Endothelial cell of umbilical vein (primary cell): ENCODE data around the gene LRP6. TPM values are rescaled to one million over a fixed set of nuclear protein-coding genes. Genes with fewer than 3 reads are reported as not detected.

Source experiments
- BruUV-seq: library from RNA; stranded (reverse); fragments of 400-500 nt; replicated peaks from 2 replicates; lab custom pipeline; 2021; lab: Mats Ljungman, UMichigan
- CTCF ChIA-PET: fragments of 300-600, 350-600 bp; sonication (Branson Sonifier 250); formaldehyde crosslinking; loops from one replicate; lab custom pipeline; 2021; ENCODE audit warnings: antibody characterized with exemption, inconsistent platforms; lab: Charles Lee
- POLR2A ChIA-PET: fragments of 300-600, 350-600 bp; sonication (Branson Sonifier 250); formaldehyde crosslinking; loops from one replicate; lab custom pipeline; 2021; ENCODE audit warnings: antibody characterized with exemption, inconsistent platforms; lab: Charles Lee
- DNase-seq: peaks from one replicate; pipeline ENCODE4 v3.0.0-alpha.2; 2011; ENCODE audit warnings: low read depth, low spot score
- FAIRE-seq: peaks from 2 replicates; lab custom pipeline; 2011; peaks lifted over from hg19 to GRCh38; lab: Jason Lieb, UNC
- H2AFZ ChIP-seq: 2 replicates; pipeline ENCODE4 v1.6.0; 2012; ENCODE audit warnings: low read depth, low read length, control low read depth, inconsistent platforms
- H3K27ac ChIP-seq: 2 replicates; pipeline ENCODE4 v1.5.1; 2011; ENCODE audit warnings: low read depth, mild to moderate bottlenecking, control low read depth, low read length, moderate library complexity; ENCODE audit not compliant: insufficient read depth
- H3K27me3 ChIP-seq, 2 experiments: 2 replicates each; pipeline versions ENCODE4 v1.6.0 to v1.6.1; 2011; ENCODE audit warnings: low read length in 2 of 2, mixed read lengths in 1 of 2; ENCODE audit not compliant: control insufficient read depth in 2 of 2, insufficient read depth in 2 of 2
- H3K36me3 ChIP-seq, 2 experiments: 2 replicates in 1 of 2; 3 replicates in 1 of 2; pipeline ENCODE4 v1.5.1; 2011; ENCODE audit warnings: low read length in 2 of 2, mild to moderate bottlenecking in 1 of 2, moderate library complexity in 1 of 2; ENCODE audit not compliant: control insufficient read depth in 2 of 2, insufficient read depth in 2 of 2; ENCODE audit errors: extremely low read depth in 1 of 2
- H3K4me1 ChIP-seq: 3 replicates; pipeline ENCODE4 v1.5.1; 2011; ENCODE audit warnings: mild to moderate bottlenecking, low read length; ENCODE audit not compliant: control insufficient read depth, insufficient read depth; ENCODE audit errors: extremely low read depth
- H3K4me2 ChIP-seq: 2 replicates; pipeline ENCODE4 v1.6.1; 2011; ENCODE audit warnings: low read length, control low read depth, mixed read lengths; ENCODE audit not compliant: insufficient read depth
- H3K4me3 ChIP-seq, 3 experiments: fragments of 200-600 bp in 1 of 3; sonication (generic), shearing (Covaris generic) in 1 of 3; replicated peaks in 1 of 3; 2 replicates each; pipeline ENCODE4 v1.5.1; 2011 to 2016; ENCODE audit warnings: control low read depth in 3 of 3, low read length in 3 of 3, mild to moderate bottlenecking in 2 of 3, inconsistent platforms in 1 of 3, low read depth in 1 of 3, moderate library complexity in 1 of 3; ENCODE audit not compliant: insufficient read depth in 1 of 3
- H3K79me2 ChIP-seq: 2 replicates; pipeline ENCODE4 v1.6.0; 2012; ENCODE audit warnings: low read length, inconsistent platforms; ENCODE audit not compliant: control insufficient read depth, insufficient read depth
- H3K9ac ChIP-seq: replicated peaks from 2 replicates; pipeline ENCODE3; 2011; ENCODE audit warnings: low read length, control low read depth; ENCODE audit not compliant: insufficient read depth; ENCODE audit errors: extremely low read depth
- H3K9me1 ChIP-seq: replicated peaks from 3 replicates; pipeline ENCODE4 v1.6.0; 2011; ENCODE audit warnings: mild to moderate bottlenecking, low read length; ENCODE audit not compliant: control insufficient read depth, insufficient read depth; ENCODE audit errors: extremely low read depth
- H3K9me3 ChIP-seq: replicated peaks from 2 replicates; pipeline ENCODE4 v1.5.1; 2012; ENCODE audit warnings: low read length, inconsistent platforms; ENCODE audit not compliant: control insufficient read depth, insufficient read depth
- H4K20me1 ChIP-seq: replicated peaks from 2 replicates; pipeline ENCODE3; 2011; ENCODE audit warnings: mild to moderate bottlenecking, low read length; ENCODE audit not compliant: control insufficient read depth, insufficient read depth; ENCODE audit errors: extremely low read depth
- EZH2 ChIP-seq: IDR thresholded peaks from 2 replicates; pipeline ENCODE4 v1.6.1; 2012; ENCODE audit warnings: borderline replicate concordance, low read depth, mild to moderate bottlenecking, moderate library complexity, low read length, inconsistent platforms; ENCODE audit not compliant: severe bottlenecking
- FOS ChIP-seq: IDR thresholded peaks from 2 replicates; pipeline ENCODE4 v1.6.1; 2011; ENCODE audit warnings: mild to moderate bottlenecking, low read length, moderate library complexity, borderline replicate concordance; ENCODE audit not compliant: insufficient read depth
- GATA2 ChIP-seq: IDR thresholded peaks from 2 replicates; pipeline ENCODE4 v1.7.0; 2011; ENCODE audit warnings: low read depth, mild to moderate bottlenecking, moderate library complexity, mixed read lengths, low read length; ENCODE audit not compliant: insufficient read length, insufficient read depth
- JUN ChIP-seq: IDR thresholded peaks from 2 replicates; pipeline ENCODE4 v1.6.1; 2011; ENCODE audit warnings: borderline replicate concordance, low read depth; ENCODE audit not compliant: insufficient read length, insufficient read depth
- MYC ChIP-seq: IDR thresholded peaks from one replicate; pipeline ENCODE4 v1.6.1; 2011; ENCODE audit warnings: mild to moderate bottlenecking, low read depth, low read length
- POLR2A ChIP-seq: IDR thresholded peaks from 2 replicates; pipeline ENCODE4 v1.6.1; 2012; ENCODE audit warnings: low read depth, mild to moderate bottlenecking, control low read depth, low read length
- POLR2AphosphoS5 ChIP-seq: IDR thresholded peaks from 2 replicates; pipeline ENCODE4 v1.6.1; 2012; ENCODE audit warnings: low read depth, mild to moderate bottlenecking, control low read depth, low read length, moderate library complexity; ENCODE audit not compliant: insufficient read depth
- dilution Hi-C: fragments of 300-500 bp; cut with MboI; formaldehyde crosslinking; loops from one replicate; pipeline ENCODE4 v1.15.0; 2019; ENCODE audit warnings: low sequenced_read_pairs; ENCODE audit not compliant: extremely low pct_ligation_motif_present
- intact Hi-C: fragments of 100-400 bp; cut with micrococcal nuclease; formaldehyde crosslinking; loops from one replicate; pipeline ENCODE4 v1.10.0; 2022
- polyA plus RNA-seq, 4 experiments: library from polyadenylated mRNA; depleted of rRNA in 3 of 4; stranded (reverse) in 3 of 4; unstranded in 1 of 4; fragments of >200 nt; gene quantifications; 2 replicates each; pipeline versions ENCODE4 v1.2.1 to v1.2.3, GENCODE V29; 2011 to 2012; ENCODE audit warnings: missing spikeins in 1 of 4
- total RNA-seq: library from RNA; stranded (reverse); gene quantifications from 2 replicates; pipeline ENCODE4 v1.2.3, GENCODE V29; 2021
- TF ChIP-seq, protein P1 (sequence below): IDR thresholded peaks from 2 replicates; pipeline ENCODE4 v1.6.1; 2011; ENCODE audit not compliant: insufficient read depth, insufficient read length
- TF ChIP-seq, protein P2 (sequence below), 2 donors: IDR thresholded peaks; 1 replicate in 1 of 2; 2 replicates in 1 of 2; pipeline ENCODE4 v1.5.1; 2011; ENCODE audit warnings: low read length in 2 of 2, mild to moderate bottlenecking in 2 of 2, moderate library complexity in 2 of 2, control low read depth in 1 of 2, inconsistent platforms in 1 of 2, low read depth in 1 of 2; ENCODE audit not compliant: insufficient read depth in 1 of 2; ENCODE audit errors: extremely low read depth in 1 of 2

LRP6 gene
- total and polyA plus RNA-seq, 2 donors (not counting 3 experiments of a cell fraction or from before 2014, with no cell fraction given), result 28.5 to 41.7 TPM

DNA sequence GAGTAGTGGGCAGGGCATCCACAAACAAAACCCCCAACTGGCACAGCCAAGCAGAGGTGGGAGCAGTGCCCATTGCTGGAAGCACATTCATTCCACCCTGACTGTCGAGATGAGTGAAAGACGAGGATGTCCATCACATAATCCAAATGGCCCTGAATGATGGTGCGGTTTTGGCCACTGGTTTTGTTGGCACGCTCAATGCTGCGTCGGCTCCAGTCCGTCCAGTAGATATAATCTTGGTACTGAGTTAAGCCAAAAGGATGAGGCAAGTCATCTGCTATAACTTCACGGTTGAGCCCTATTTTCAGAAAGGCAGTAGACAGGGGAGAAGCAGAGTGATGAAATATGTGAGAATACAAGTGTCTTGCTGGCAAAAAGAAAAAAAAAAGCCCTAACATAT, 108.0 kb downstream of the LRP6 start:
- peaks cover 17% of the 10 kb centered on the region for H3K4me1 ChIP-seq
- BruUV-seq, result no TSS peak
- POLR2A ChIA-PET, result no interaction called here
- intact Hi-C loops (no loop called here), dilution Hi-C loops (no loop called here)
- no peaks in the 10 kb centered on the region for H3K27me3 ChIP-seq
- H3K4me2 ChIP-seq, result no peak overlapping the region
- no peak overlapping the region for H3K4me3 ChIP-seq
- no peak overlapping the region for H3K27ac ChIP-seq
- H3K9me3 ChIP-seq, result no peaks in the 10 kb centered on the region
- CTCF ChIA-PET, result no interaction called here
- no peak for DNase-seq
- no peaks in the 10 kb centered on the region for H3K79me2 ChIP-seq
- TF ChIP-seq POLR2A (no peak), EZH2 (no peak), GATA2 (no peak), JUN (no peak), POLR2AphosphoS5 (no peak), FOS (no peak), MYC (no peak)
- TF ChIP-seq, protein P1, sequence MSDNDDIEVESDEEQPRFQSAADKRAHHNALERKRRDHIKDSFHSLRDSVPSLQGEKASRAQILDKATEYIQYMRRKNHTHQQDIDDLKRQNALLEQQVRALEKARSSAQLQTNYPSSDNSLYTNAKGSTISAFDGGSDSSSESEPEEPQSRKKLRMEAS, result no peak
- TF ChIP-seq, protein P2, sequence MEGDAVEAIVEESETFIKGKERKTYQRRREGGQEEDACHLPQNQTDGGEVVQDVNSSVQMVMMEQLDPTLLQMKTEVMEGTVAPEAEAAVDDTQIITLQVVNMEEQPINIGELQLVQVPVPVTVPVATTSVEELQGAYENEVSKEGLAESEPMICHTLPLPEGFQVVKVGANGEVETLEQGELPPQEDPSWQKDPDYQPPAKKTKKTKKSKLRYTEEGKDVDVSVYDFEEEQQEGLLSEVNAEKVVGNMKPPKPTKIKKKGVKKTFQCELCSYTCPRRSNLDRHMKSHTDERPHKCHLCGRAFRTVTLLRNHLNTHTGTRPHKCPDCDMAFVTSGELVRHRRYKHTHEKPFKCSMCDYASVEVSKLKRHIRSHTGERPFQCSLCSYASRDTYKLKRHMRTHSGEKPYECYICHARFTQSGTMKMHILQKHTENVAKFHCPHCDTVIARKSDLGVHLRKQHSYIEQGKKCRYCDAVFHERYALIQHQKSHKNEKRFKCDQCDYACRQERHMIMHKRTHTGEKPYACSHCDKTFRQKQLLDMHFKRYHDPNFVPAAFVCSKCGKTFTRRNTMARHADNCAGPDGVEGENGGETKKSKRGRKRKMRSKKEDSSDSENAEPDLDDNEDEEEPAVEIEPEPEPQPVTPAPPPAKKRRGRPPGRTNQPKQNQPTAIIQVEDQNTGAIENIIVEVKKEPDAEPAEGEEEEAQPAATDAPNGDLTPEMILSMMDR (IDR thresholded peaks at IDR 0.05; ENCODE audit: extremely low read depth in 1 of 2, insufficient read depth in 1 of 2, low read depth in 1 of 2, low read length in 2 of 2), result no peak
- no peaks in the 10 kb centered on the region for H4K20me1 ChIP-seq
- no peak overlapping the region for H2AFZ ChIP-seq
- no peak overlapping the region for H3K9ac ChIP-seq
- no peak for FAIRE-seq
- H3K36me3 ChIP-seq, result peaks cover 0 to 2% of the 10 kb centered on the region in 2 experiments
- H3K9me1 ChIP-seq, result no peaks in the 10 kb centered on the region
